Activated naive CD4-positive, alpha-beta T cell (primary cell): ENCODE data around the gene TNNI3K.

Source experiments
- DNase-seq, 4 experiments: peaks; one replicate each; lab custom pipeline; 2025; lab: John Stamatoyannopoulos, UW

The TNNI3K gene

GRCh38 chr1:74434321-74434720, 199.1 kb downstream of the TNNI3K start:
- no peak for DNase-seq

- no peak for DNase-seq
Measured at GRCh38 chr1:74436078-74436477, 200.9 kb downstream of the TNNI3K start.

DNA sequence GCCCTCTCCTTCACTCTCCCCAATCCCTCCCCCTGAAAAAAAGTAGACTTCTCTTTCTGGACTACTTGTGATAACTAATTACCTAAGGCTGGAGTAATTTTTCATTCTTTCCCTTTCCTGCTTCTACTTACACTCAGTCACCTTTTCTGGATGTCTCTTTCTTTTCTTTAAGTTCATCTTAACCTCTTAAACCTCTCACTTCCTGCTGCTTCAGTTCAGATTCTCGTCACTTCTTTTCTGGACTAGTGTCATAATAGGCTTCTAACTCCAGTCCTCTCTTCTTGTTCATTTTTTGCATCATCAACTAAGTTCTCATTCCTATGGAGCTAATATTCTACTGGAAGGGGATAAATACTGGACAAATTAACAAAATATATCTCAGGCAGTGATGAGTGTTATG, 201.8 kb downstream of the TNNI3K start:
- no peak for DNase-seq

DNA sequence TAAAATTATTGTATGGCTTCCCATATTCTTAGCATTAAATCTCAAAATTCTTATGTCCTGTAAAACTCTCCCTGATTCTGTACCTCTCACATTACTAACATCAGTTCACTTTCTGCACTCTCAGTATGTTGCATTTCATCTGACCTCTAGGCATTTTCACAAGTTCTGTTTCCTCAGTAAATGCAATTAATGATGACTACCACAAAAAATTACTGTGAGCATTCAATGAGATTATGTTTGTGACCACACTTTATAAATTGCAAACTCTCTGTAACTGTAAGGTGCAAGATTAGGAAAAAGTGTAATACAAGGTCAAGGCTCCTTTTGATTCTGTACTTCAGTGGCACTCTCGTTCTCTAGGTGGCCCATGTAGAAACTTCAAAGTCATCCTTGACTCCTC, 216.8 kb downstream of the TNNI3K start:
- DNase-seq = no peak

GRCh38 chr1:74453277-74453676, 218.1 kb downstream of the TNNI3K start:
- DNase-seq = no peak

GRCh38 chr1:74455390-74455789, 220.2 kb downstream of the TNNI3K start:
- DNase-seq = no peak

GRCh38 chr1:74457253-74457652, 222.1 kb downstream of the TNNI3K start:
- DNase-seq = no peak

DNA sequence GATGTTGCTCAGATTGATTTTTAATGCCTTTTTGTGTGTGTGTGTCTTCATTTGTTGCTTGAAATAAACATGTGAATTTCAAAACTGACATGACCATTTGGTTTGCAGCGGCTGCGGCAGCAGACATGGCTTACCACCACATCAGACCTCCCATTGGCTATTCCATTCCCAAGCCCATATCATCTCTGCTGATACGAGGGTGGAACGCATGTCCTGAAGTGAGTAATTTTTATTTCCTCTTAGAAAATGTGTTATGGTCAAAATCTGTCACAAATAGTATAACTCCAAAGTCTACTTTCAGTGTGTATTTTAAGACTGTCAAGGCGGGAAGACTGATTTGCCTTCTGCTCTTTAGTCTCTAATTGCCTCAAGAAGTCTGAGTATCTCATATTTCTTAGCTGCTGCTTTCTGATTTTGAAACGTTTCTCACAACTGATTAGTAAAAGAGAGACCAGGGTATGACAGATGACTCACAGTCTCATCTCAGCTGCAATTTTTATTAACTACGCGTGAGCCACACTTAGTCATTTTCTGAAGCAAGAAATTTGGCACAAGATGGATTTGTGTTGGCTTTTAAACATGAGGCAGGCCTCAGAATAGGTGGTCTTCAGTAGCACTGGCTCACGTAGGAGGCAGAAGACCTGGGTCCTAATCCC, 228.3 kb downstream of the TNNI3K start:
- DNase-seq = no peak

GRCh38 chr1:74464037-74464436, 228.8 kb downstream of the TNNI3K start:
- no peak for DNase-seq

DNA sequence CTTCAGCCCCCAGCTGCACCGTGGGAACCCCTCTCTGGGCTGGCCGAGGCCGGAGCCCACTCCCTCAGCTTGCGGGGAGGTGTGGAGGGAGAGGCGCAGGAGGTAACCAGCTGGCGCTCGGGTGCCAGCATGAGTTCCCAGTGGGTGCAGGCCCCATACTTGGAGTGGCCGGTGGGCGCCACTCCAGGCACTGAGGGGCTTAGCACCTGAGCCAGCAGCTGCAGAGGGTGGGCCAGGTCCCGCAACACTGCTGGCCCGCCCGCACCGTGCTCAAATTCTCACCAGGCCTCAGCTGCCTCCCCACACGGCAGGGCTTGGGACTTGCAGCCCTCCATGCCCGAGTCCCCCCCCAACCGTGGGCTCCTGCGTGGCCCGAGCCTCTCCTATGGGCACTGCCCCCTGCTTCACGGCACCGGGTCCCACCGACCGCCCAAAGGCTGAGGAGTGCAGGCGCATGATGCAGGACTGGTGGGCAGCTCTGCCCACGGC, 230.1 kb downstream of the TNNI3K start:
- no peak for DNase-seq

GRCh38 chr1:74467786-74468377, 232.7 kb downstream of the TNNI3K start:
- no peak for DNase-seq

DNA sequence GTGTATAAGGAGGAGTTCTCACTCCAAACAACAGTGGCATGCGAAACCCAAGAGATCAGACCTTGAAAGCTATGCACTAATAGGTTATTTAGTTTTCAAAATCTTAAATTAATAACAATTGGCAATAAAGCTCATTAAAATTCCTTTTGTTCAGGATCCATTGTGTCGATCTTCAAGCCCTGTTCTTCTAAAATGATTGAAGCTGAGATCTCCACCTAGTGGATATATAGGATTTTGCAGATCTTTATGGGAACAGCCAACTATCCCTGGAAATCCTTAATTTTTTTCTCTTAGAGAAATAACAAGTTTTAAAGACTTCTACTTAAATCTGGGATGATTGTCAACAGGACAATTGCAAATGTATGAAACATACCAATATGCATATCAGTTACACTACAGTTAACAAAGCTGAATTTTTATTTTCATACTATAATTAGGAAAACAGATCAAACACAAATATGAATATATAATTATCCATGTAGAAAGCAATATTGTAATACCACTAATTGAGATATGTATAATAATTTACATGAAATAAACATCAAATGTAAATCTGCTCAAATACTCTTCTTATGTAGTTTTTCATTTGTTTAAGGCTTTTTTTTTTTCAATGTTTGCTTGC, 233.9 kb downstream of the TNNI3K start:
- DNase-seq = no peak

DNA sequence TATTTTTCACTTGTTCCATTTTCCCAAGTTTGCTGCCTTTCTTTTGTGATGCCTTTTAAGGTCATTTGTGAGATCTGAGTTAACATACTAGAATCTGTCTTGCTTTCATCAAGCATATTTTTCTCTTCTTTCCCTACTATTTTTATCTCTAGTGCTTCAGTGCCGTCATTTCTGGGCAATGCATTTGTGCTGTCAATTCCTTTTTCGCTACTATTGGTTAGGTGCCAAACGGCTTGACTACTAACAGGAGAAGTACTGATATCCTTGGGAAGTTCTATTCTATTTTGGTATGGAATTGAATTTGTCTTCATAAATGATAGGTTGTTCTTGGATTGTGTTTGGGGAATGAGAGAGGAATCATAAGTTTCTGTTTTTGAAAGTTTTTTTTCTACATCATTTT, 235.1 kb downstream of the TNNI3K start:
- DNase-seq = no peak

GRCh38 chr1:74470936-74471335, 235.7 kb downstream of the TNNI3K start:
- DNase-seq = no peak

- DNase-seq = no peak
Measured at GRCh38 chr1:74471470-74471869, 236.3 kb downstream of the TNNI3K start.

- DNase-seq = no peak
Measured at GRCh38 chr1:74474585-74474984, 239.4 kb downstream of the TNNI3K start.

DNA sequence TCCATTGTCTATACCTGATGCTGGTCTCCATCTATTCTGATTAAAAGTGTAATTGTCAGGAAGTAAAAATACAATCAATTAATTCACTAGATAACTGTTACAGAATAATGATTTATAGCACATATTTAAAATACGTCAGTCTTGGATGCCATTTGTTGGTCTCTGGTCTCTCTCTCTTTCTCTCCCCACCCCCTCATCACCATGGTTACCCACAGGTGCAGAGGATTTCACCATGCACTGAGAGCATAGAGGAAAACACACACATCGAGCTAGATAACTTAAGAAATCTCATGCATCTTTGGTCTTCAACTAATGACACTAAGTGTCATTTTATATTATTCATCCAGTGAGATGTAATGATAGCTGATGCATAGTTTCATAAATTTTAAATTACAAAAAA, 243.8 kb downstream of the TNNI3K start:
- no peak for DNase-seq

DNA sequence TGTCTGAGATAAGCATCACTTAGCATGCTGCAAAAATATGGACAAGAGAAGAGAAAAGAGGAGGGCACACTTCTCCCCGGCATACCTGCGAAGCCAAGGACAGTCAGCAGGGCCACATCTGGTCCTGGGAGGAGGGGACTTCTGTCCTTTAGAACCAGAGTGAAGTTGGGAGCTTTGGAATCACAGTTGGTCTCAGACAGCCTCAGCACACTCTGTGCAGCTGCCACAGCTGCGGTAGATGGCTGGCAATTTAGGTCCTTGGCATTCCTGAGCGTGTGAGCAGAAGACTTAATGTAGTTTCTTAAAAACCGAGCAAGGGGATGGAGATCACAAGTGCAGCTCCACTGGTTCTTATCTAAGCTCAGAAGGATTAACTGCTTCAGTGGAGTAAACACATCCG, 244.9 kb downstream of the TNNI3K start:
- DNase-seq = no peak

DNA sequence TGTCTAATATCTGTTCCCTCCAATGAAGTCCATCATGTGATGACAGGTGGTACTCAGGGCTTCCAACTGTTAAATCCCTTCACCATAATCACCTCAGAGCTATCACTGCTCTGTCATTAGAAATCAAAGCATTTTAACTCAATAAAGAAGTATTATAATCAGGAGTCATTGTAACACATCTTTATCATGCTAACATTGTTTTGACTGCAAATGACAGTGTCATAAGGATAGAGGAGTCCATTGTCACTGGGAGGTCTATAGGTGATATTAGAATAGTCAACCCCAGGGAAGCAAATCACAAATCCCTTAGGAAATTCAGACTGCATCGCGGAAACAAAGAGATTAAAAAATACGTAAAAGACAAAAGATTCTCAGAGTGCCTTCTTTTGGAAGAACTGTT, 246.4 kb downstream of the TNNI3K start:
- no peak for DNase-seq

DNA sequence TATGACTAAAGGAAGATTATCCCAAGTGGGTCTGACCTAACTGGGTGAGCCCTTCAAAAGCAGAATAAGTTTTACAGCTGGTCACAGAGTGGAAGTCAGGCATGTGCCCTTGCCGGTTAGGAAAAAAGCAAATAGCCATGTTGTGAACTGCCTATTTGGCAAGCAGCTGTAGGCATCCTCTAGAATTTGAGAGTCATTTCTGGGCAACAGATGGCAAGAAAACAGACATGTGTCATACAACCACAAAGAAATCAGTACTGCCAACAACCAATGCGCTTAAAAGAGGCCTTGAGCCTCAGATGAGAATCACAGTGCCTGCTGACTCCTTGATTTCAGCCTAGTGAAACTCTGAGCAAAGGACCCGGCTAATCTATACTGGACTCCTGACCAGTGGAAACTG, 250.4 kb downstream of the TNNI3K start:
- DNase-seq = no peak

DNA sequence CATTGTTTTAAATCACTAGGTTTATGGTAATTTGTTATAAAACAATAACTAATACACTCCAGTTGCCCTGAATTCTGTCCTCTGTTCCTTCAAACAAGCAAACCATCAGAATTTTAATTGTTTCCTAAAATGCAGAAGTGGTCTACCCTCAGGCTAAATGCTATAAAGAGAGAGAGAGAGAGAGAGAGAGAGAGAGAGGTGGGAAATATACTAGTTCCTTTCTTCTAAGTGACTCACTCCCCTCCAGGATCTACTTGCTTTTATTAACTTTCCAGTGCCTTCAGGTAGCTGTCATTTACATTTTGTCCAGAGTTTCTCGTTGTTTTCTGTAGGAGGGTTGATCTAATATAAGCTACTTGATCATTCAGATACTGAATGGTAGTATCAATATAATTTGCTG, 250.8 kb downstream of the TNNI3K start:
- DNase-seq = no peak

DNA sequence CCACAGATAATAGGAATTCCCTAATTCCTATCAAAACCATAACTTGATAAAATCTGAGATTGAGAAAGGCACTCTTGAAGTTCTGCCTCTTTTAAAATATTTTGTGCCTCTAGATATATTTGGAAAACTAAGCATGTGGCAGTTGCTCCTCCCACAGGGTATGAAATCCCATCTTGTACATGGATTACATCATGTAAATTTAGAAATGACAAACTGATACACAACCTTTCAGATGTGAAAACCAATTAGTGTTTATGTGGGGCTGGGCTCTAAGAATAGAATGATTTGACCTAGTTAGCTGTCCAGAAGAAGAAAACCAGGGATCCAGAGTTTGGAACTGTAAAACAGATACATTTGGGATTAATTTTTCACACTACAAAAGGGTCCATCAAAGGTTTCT, 261.5 kb downstream of the TNNI3K start:
- no peak for DNase-seq

- no peak for DNase-seq
Measured at GRCh38 chr1:74498901-74499300, 263.7 kb downstream of the TNNI3K start.

DNA sequence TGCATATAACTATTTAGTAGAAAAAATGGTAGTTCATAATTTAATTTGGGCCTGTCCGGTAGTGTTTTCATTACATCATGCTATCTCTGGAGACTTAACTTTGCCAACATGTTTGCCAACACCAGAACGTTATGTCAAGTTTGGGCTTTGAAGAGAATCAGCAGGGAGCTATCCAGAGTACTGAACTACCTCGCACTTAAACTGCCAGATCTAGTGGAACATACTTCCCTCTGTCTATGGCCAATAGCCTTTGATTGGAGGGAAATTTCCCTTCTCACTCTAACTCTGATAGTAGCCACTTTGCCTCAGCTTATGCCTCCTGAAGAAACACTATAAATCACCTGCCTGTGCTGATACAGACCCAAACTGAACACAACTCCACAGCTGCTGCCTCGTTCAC, 267.2 kb downstream of the TNNI3K start:
- no peak for DNase-seq
